ENCODE data around the gene PIGW.
"Not testable (repeated sequence)": the region's sequence is repeated elsewhere in the genome, so short reads cannot be mapped to it uniquely, and the experiment has no call there.

PIGW gene

GRCh38 chr17:36508439-36508838, 26.3 kb upstream of the PIGW start:
- not testable (repeated sequence) for DNase-seq

- no peak for DNase-seq
Observed at GRCh38 chr17:36509272-36509985, 25.4 kb upstream of the PIGW start.

GRCh38 chr17:36510636-36511035, 24.2 kb upstream of the PIGW start:
- DNase-seq, result no peak

GRCh38 chr17:36511216-36511615, 23.6 kb upstream of the PIGW start:
- DNase-seq, result no peak

GRCh38 chr17:36512641-36513040, 22.1 kb upstream of the PIGW start:
- no peak for DNase-seq

- no peak for DNase-seq
Observed at GRCh38 chr17:36514856-36515255, 19.9 kb upstream of the PIGW start.

GRCh38 chr17:36515837-36516236, 18.9 kb upstream of the PIGW start:
- no peak for DNase-seq

GRCh38 chr17:36523113-36523512, 11.7 kb upstream of the PIGW start:
- no peak for DNase-seq

GRCh38 chr17:36524428-36524876, 10.3 kb upstream of the PIGW start:
- no peak for DNase-seq

- no peak for DNase-seq
Observed at GRCh38 chr17:36525113-36525512, 9.7 kb upstream of the PIGW start.

- no peak for DNase-seq
Observed at GRCh38 chr17:36525888-36526287, 8.9 kb upstream of the PIGW start.

GRCh38 chr17:36527621-36528250, 7.1 kb upstream of the PIGW start:
- DNase-seq, result no peak

- DNase-seq, result no peak
Observed at GRCh38 chr17:36529121-36529520, 5.7 kb upstream of the PIGW start.

GRCh38 chr17:36532435-36532975, 2.3 kb upstream of the PIGW start:
- DNase-seq, result no peak

GRCh38 chr17:36533935-36534839, 600 bp upstream of the PIGW start:
- DNase-seq, result peak in 25 of 56 donors; percentile 9 to 62 (median 33)

- no peak for DNase-seq
Observed at GRCh38 chr17:36535669-36536081, 888 bp downstream of the PIGW start.

- no peak for DNase-seq
Observed at GRCh38 chr17:36540696-36541095, 5.9 kb downstream of the PIGW start.

GRCh38 chr17:36542755-36543154, 8.0 kb downstream of the PIGW start:
- no peak for DNase-seq

- peak in 16 of 56 donors; percentile 1 to 49 (median 24) for DNase-seq
Observed at GRCh38 chr17:36544044-36544306, 9.2 kb downstream of the PIGW start.

- peak in 55 of 56 donors; percentile 41 to 95 (median 85) for DNase-seq
Observed at GRCh38 chr17:36544307-36545076, 9.7 kb downstream of the PIGW start, which contains the start of gene GGNBP2. TSS of gene GGNBP2 (plus strand) at chr17:36544919. CDS start at chr17:36545725, 806 bp downstream.

- peak in 30 of 56 donors; percentile 67 to 95 (median 86) for DNase-seq
Observed at GRCh38 chr17:36545077-36545464, 10.3 kb downstream of the PIGW start.

Measured in amygdala (tissue), 56 donors.